ENCODE measurements around the gene EN1.

DNA sequence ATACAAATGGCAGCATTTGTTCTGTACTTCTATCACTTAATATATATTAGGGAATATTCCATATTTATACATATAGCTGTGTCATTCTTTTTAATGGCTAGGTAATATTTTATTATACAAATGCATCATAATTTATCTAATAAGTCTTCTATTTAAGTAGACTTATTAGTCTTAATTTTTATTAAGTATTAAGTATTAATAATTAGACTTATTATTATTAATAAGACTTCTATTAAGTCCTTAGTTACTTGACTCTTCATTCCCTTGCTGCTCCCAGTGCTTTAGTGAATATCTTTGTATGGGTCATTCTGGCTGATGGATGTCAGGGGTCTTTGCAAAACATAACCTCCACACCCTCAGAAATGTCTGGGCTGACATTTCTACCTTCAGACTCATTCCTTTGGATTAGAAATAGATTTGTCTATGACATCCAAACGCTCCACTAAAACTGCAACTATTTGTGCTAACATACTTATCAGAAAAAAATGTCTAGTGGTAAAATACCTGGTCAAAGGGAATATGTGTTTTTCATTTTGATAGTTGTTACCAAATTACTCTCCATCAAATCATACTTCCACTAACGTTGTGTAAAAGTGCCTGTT lies 35.8 kb downstream of the EN1 start:
- TF ChIP-seq, protein P1, sequence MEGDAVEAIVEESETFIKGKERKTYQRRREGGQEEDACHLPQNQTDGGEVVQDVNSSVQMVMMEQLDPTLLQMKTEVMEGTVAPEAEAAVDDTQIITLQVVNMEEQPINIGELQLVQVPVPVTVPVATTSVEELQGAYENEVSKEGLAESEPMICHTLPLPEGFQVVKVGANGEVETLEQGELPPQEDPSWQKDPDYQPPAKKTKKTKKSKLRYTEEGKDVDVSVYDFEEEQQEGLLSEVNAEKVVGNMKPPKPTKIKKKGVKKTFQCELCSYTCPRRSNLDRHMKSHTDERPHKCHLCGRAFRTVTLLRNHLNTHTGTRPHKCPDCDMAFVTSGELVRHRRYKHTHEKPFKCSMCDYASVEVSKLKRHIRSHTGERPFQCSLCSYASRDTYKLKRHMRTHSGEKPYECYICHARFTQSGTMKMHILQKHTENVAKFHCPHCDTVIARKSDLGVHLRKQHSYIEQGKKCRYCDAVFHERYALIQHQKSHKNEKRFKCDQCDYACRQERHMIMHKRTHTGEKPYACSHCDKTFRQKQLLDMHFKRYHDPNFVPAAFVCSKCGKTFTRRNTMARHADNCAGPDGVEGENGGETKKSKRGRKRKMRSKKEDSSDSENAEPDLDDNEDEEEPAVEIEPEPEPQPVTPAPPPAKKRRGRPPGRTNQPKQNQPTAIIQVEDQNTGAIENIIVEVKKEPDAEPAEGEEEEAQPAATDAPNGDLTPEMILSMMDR (conservative IDR thresholded peaks at IDR 0.05): no peak
- no peak for TF ChIP-seq EZH2 (IDR thresholded peaks at IDR 0.05; ENCODE audit: low read depth)

All from PC-9 (cell line).